ENCODE data around the gene CHRDL2.

DNA sequence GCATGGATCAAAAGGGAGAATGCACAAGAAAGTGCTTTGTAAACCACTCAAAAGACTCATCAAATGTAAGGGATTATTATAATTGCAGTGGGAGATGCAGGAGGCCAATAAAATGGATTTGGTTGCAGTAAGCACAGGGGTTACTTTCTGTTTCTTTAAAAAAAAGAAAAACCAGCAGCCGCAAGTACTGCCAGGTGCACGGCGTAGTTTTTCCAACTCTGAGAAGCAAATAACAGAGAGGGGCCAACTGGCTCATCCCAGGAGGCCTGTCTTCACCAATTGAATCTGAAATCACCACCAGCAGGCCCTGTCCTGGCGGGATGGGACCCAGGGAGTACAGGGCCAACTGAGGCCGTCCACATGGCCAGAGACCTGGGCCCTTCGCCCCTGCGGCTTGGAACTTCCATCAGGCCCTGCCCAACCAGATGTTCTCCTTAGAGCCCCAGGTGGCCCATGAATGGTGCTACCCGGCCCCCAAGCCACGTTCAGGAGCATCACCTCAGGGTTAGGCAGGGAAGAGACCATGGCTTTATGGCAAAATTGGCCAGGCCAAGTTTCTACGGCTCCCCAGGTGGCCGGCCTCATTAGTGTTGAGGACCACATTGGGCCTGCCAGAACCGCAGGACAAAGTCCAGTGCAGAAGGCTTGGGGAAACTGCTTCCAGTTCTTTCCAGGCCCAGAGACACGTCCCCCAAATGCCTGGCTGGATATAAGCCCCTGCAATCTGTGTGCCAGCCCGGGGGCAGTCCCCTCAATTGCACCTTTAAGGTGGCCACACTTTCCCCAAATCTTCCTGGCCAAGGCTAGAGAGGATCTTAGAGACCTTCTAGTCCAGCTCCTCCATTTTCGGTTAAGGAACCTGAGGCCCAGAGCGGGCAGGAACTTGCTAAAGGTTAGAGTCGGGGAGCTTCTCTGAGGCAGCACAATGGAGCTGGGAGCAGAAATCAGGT, 61.7 kb downstream of the CHRDL2 start:
- TF ChIP-seq POLR2AphosphoS5 (IDR thresholded peaks at IDR 0.05) (no peak), POLR2A (IDR thresholded peaks at IDR 0.05) (no peak), EP300 (IDR thresholded peaks at IDR 0.05) (no peak)
- TF ChIP-seq, protein P1, sequence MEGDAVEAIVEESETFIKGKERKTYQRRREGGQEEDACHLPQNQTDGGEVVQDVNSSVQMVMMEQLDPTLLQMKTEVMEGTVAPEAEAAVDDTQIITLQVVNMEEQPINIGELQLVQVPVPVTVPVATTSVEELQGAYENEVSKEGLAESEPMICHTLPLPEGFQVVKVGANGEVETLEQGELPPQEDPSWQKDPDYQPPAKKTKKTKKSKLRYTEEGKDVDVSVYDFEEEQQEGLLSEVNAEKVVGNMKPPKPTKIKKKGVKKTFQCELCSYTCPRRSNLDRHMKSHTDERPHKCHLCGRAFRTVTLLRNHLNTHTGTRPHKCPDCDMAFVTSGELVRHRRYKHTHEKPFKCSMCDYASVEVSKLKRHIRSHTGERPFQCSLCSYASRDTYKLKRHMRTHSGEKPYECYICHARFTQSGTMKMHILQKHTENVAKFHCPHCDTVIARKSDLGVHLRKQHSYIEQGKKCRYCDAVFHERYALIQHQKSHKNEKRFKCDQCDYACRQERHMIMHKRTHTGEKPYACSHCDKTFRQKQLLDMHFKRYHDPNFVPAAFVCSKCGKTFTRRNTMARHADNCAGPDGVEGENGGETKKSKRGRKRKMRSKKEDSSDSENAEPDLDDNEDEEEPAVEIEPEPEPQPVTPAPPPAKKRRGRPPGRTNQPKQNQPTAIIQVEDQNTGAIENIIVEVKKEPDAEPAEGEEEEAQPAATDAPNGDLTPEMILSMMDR (IDR thresholded peaks at IDR 0.05), result no peak
